A673 (cell line): ENCODE measurements around the gene HOXA13.

Source experiments
- EZH2 ChIP-seq: fragments of 200-600 bp; sonication (generic); IDR thresholded peaks from 2 replicates; pipeline ENCODE4 v1.6.1; 2017; ENCODE audit warnings: borderline replicate concordance, low read depth, mild to moderate bottlenecking, mixed read lengths, antibody characterized with exemption, low read length; ENCODE audit not compliant: poor library complexity, severe bottlenecking
- TF ChIP-seq, protein P1 (sequence below): fragments of 300-800, 200-600 bp; sonication (generic); conservative IDR thresholded peaks from 2 replicates; pipeline ENCODE4 v1.5.1; 2017; ENCODE audit warnings: low read depth, mild to moderate bottlenecking, antibody characterized with exemption, low read length, moderate library complexity, mixed read lengths

DNA sequence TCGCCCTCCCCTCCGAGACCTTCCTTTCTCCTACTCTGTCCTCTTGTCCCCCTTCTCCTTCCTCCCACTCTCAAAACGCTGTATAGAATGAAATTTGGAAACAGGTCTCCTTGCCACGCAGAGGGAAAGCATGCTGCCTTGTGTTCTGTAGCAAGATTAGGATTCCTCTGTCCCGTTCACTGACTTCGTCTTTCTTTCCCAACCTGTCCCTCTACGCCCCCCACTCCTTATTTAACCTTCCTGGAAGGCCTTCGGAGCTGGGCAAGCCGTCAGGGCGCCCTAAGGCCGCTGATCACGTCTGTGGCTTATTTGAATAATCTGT lies 35.9 kb downstream of the HOXA13 start:
- TF ChIP-seq, protein P1, sequence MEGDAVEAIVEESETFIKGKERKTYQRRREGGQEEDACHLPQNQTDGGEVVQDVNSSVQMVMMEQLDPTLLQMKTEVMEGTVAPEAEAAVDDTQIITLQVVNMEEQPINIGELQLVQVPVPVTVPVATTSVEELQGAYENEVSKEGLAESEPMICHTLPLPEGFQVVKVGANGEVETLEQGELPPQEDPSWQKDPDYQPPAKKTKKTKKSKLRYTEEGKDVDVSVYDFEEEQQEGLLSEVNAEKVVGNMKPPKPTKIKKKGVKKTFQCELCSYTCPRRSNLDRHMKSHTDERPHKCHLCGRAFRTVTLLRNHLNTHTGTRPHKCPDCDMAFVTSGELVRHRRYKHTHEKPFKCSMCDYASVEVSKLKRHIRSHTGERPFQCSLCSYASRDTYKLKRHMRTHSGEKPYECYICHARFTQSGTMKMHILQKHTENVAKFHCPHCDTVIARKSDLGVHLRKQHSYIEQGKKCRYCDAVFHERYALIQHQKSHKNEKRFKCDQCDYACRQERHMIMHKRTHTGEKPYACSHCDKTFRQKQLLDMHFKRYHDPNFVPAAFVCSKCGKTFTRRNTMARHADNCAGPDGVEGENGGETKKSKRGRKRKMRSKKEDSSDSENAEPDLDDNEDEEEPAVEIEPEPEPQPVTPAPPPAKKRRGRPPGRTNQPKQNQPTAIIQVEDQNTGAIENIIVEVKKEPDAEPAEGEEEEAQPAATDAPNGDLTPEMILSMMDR, result no peak
- TF ChIP-seq EZH2, result no peak
